ENCODE results near the gene ANKS1B.

The ANKS1B gene

GRCh38 chr12:99009654-99010296 is 975.0 kb downstream of the ANKS1B start:
- Histone ChIP-seq H3K4me1 (ENCODE audit: control insufficient read depth, insufficient read depth, low read length) (no peaks in the 10 kb centered on the region), H3K36me3 (ENCODE audit: control insufficient read depth in 2 of 2, insufficient read depth in 1 of 2, low read length in 2 of 2) (no peaks in the 10 kb centered on the region), H3K27ac (ENCODE audit: extremely low read depth, low read depth, low read length) (no peak overlapping the region), H3K4me3 (ENCODE audit: low read depth, low read length) (no peak overlapping the region), H3K9me3 (ENCODE audit: control insufficient read depth, insufficient read depth, low read depth, low read length) (no peaks in the 10 kb centered on the region)
- POLR2A ChIA-PET = no interaction called here
- CTCF ChIA-PET = interaction anchor here (0.9 to 2.6 kb wide), 2 partner anchors 11 to 443 kb away, joined by 5 to 16 read pairs; no protein-coding TSS in a partner anchor
- TF ChIP-seq ZNF280C (tag by site-specific recombination; IDR thresholded peaks at IDR 0.05) = no peak
- TF ChIP-seq FEZF1 (tag by site-specific recombination; IDR thresholded peaks at IDR 0.05) = no peak
- TF ChIP-seq ZNF629 (tag by site-specific recombination; IDR thresholded peaks at IDR 0.05) = peak; percentile 78
- TF ChIP-seq ZNF76 (tag by site-specific recombination; IDR thresholded peaks at IDR 0.05; ENCODE audit: borderline replicate concordance, low read depth) = no peak
- no peak for TF ChIP-seq SP2 (tag by site-specific recombination; IDR thresholded peaks at IDR 0.05)
- TF ChIP-seq ZNF416 (tag by site-specific recombination; IDR thresholded peaks at IDR 0.05) = no peak
- TF ChIP-seq ZNF398 (tag by site-specific recombination; IDR thresholded peaks at IDR 0.05) = peak; percentile 38; the same call in 1 of the 2 replicates
- no peak for TF ChIP-seq MEIS1 (CRISPR knock-in tag; IDR thresholded peaks at IDR 0.05; ENCODE audit: borderline replicate concordance)
- TF ChIP-seq ZNF248 (tag by site-specific recombination; IDR thresholded peaks at IDR 0.05) = no peak
- no peak for TF ChIP-seq ZNF776 (tag by site-specific recombination; IDR thresholded peaks at IDR 0.05; ENCODE audit: borderline replicate concordance)
- TF ChIP-seq ZEB2 (tag by site-specific recombination; IDR thresholded peaks at IDR 0.05) = peak; percentile 44; the same call in 1 of the 2 replicates
- TF ChIP-seq MYNN (tag by site-specific recombination; IDR thresholded peaks at IDR 0.05; ENCODE audit: borderline replicate concordance) = no peak
- no peak for TF ChIP-seq ZNF529 (tag by site-specific recombination; IDR thresholded peaks at IDR 0.05; ENCODE audit: insufficient replicate concordance)
- TF ChIP-seq ZNF623 (tag by site-specific recombination; IDR thresholded peaks at IDR 0.05) = no peak
- TF ChIP-seq ZNF664 (tag by site-specific recombination; IDR thresholded peaks at IDR 0.05) = no peak
- peak; percentile 39 for TF ChIP-seq PATZ1 (tag by site-specific recombination; IDR thresholded peaks at IDR 0.05)
- no peak for TF ChIP-seq ZNF10 (tag by site-specific recombination; IDR thresholded peaks at IDR 0.05)
- no peak for TF ChIP-seq AEBP2 (tag by site-specific recombination; IDR thresholded peaks at IDR 0.05; ENCODE audit: borderline replicate concordance)
- no peak for TF ChIP-seq ZNF677 (tag by site-specific recombination; IDR thresholded peaks at IDR 0.05)
- TF ChIP-seq ZNF211 (tag by site-specific recombination; IDR thresholded peaks at IDR 0.05; ENCODE audit: low read depth) = no peak
- TF ChIP-seq ZBTB6 (tag by site-specific recombination; IDR thresholded peaks at IDR 0.05) = no peak
- 0 out of 2 replicates have a peak, but pooled peaks have one; percentile 44 for TF ChIP-seq ZNF518A (tag by site-specific recombination; conservative IDR thresholded peaks at IDR 0.05; ENCODE audit: low read depth)

All from HEK293 (cell line).